HepG2 (cell line): ENCODE data around the gene CLTCL1. TPM values are rescaled to one million over a fixed set of nuclear protein-coding genes. Genes with fewer than 3 reads are reported as not detected.

ENCODE experiments used
- ARID2 ChIP-seq: sonication (generic); formaldehyde crosslinking; IDR thresholded peaks from 2 replicates; pipeline ENCODE4 v1.8.1; 2022; ENCODE audit warnings: mild to moderate bottlenecking, missing genetic modification reagents, borderline replicate concordance
- ARNT2 ChIP-seq: sonication (generic); formaldehyde crosslinking; IDR thresholded peaks from 2 replicates; pipeline ENCODE4 v1.8.0; 2022; ENCODE audit warnings: mild to moderate bottlenecking, low read depth, missing genetic modification reagents, moderate library complexity
- CENPT ChIP-seq: sonication (generic); formaldehyde crosslinking; IDR thresholded peaks from 2 replicates; pipeline ENCODE4 v1.8.0; 2022; ENCODE audit warnings: low read depth, mild to moderate bottlenecking, moderate library complexity, missing genetic modification reagents
- FOXP1 ChIP-seq, 2 experiments: fragments of 450-650 bp in 1 of 2; IDR thresholded peaks; 2 replicates each; pipeline ENCODE4 v1.6.1; 2017 to 2018; ENCODE audit warnings: antibody characterized with exemption in 1 of 2
- ISL2 ChIP-seq: sonication (generic); formaldehyde crosslinking; IDR thresholded peaks from 2 replicates; pipeline ENCODE4 v1.5.0; 2020; ENCODE audit warnings: missing genetic modification reagents
- JUND ChIP-seq: sonication (generic); formaldehyde crosslinking; IDR thresholded peaks from 2 replicates; pipeline ENCODE4 v1.8.0; 2022; ENCODE audit warnings: mild to moderate bottlenecking, missing genetic modification reagents
- NCOR1 ChIP-seq: fragments of 200-600 bp; sonication (generic); IDR thresholded peaks from 2 replicates; pipeline ENCODE4 v1.7.0; 2017; ENCODE audit warnings: antibody characterized with exemption, low read length, borderline replicate concordance
- NR1H2 ChIP-seq: sonication (generic); formaldehyde crosslinking; IDR thresholded peaks from 2 replicates; pipeline ENCODE4 v1.8.1; 2022; ENCODE audit warnings: low read depth, missing genetic modification reagents, borderline replicate concordance
- NR2F2 ChIP-seq: IDR thresholded peaks from 2 replicates; pipeline ENCODE4 v1.6.1; 2012; ENCODE audit warnings: low read depth, inconsistent platforms, borderline replicate concordance
- PHF8 ChIP-seq: sonication (generic); formaldehyde crosslinking; IDR thresholded peaks from 2 replicates; pipeline ENCODE4 v1.5.0; 2020; ENCODE audit warnings: missing genetic modification reagents
- POLR2A ChIP-seq, 2 experiments: IDR thresholded peaks; 2 replicates each; pipeline ENCODE4 v1.6.1; 2011; ENCODE audit warnings: low read depth in 2 of 2, low read length in 2 of 2, mild to moderate bottlenecking in 1 of 2, moderate library complexity in 1 of 2; ENCODE audit not compliant: insufficient read depth in 1 of 2
- POLR2AphosphoS5 ChIP-seq: IDR thresholded peaks from 2 replicates; pipeline ENCODE4 v1.6.1; 2012; ENCODE audit warnings: low read depth, low read length
- RFX1 ChIP-seq: fragments of 450-650 bp; IDR thresholded peaks from 2 replicates; pipeline ENCODE4 v1.6.1; 2017
- ZNF292 ChIP-seq: sonication (generic); formaldehyde crosslinking; IDR thresholded peaks from 2 replicates; pipeline ENCODE4 v1.8.1; 2022; ENCODE audit warnings: mild to moderate bottlenecking, low read depth, missing genetic modification reagents, borderline replicate concordance
- ZNF335 ChIP-seq: sonication (generic); formaldehyde crosslinking; IDR thresholded peaks from 2 replicates; pipeline ENCODE4 v1.4.0; 2020; ENCODE audit warnings: missing genetic modification reagents
- ZNF563 ChIP-seq: sonication (generic); formaldehyde crosslinking; IDR thresholded peaks from 2 replicates; pipeline ENCODE4 v1.8.0; 2022; ENCODE audit warnings: mild to moderate bottlenecking, moderate library complexity, missing genetic modification reagents
- ZNF605 ChIP-seq: sonication (generic); formaldehyde crosslinking; IDR thresholded peaks from 2 replicates; pipeline ENCODE4 v1.8.0; 2022; ENCODE audit warnings: mild to moderate bottlenecking, missing genetic modification reagents
- ZNF878 ChIP-seq: sonication (generic); formaldehyde crosslinking; IDR thresholded peaks from 2 replicates; pipeline ENCODE4 v1.8.1; 2023; ENCODE audit warnings: mild to moderate bottlenecking, missing genetic modification reagents, moderate library complexity
- polyA plus RNA-seq, 8 experiments: library from polyadenylated mRNA; depleted of rRNA in 3 of 8; stranded (reverse) in 7 of 8; unstranded in 1 of 8; fragments of >200 nt; fragmentation: Illumina TruSeq in 4 of 8; extraction: Trizol in 4 of 8; gene quantifications; 2 replicates each; pipeline versions ENCODE4 v1.2.1 to v1.2.3, GENCODE V29; 2011 to 2016; ENCODE audit warnings: low read depth in 4 of 8, missing spikeins in 1 of 8, mixed read lengths in 1 of 8; ENCODE audit not compliant: insufficient read depth in 1 of 8
- total RNA-seq, 5 experiments: library from RNA; depleted of rRNA; stranded (reverse); fragments of >200 nt; fragmentation: Illumina TruSeq; extraction: Trizol; gene quantifications; 2 replicates each; pipeline ENCODE4 v1.2.3, GENCODE V29; 2016; ENCODE audit warnings: low read depth in 1 of 5
- TF ChIP-seq, protein P1 (sequence below): sonication (generic); formaldehyde crosslinking; IDR thresholded peaks from 2 replicates; pipeline ENCODE4 v1.5.0; 2020; ENCODE audit warnings: mild to moderate bottlenecking, low read depth, missing genetic modification reagents, borderline replicate concordance
- TF ChIP-seq, protein P2 (sequence below): sonication (generic); formaldehyde crosslinking; IDR thresholded peaks from 2 replicates; pipeline ENCODE4 v1.4.0; 2020; ENCODE audit warnings: missing genetic modification reagents

Gene CLTCL1
- total and polyA plus RNA-seq, 2 of the 13 experiments (the other 11 are each of a cell fraction or from before 2014, with no cell fraction given) = 8.1 to 10.9 TPM

DNA sequence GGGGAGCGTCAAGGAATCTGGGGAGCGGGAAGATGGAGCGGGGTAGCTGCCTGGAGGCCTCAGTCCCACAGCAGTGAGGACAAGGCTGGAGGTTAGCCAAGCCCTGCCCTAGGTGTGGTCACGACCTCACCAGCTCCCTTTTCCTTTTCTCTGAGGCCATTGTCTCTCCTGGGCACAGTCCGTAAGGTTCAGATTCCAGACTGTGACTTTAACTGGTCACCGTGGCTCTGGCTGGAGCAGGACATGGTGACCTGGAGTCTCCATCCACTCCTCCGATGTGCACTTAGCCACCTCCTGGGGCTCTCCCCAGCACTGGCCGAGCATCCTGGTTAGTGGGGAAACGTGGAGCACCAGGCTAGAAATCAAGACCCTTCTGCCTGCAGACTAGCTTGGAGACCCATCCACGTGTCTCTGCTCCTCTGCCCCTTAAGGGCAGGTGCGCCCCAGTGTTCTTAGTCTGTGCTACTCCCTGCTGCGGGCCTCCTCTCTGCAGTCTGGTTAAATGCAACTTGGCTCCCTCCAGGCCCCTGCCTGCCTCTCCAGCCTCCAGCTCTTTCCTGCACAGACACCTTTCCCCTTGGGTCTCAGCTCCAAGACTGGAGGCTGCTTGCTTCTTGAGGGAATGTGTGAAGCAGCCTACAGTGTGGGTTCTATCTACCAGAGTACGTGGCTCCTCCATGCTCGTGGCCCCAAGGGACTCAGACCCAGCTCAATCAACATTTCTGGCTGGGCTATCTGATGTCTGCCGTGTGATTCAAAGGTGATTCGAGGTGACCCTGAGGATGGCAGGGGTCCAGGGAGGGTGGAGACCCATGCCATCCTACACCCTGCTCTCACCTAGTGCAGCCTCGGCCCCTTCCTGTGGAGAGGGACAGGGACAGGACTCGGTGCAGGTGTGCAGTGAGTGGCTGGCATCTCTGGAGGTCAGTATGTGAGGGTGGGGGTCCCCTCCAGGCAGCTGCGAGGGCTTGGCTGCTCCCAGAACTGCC, 118.2 kb downstream of the CLTCL1 start (continued):
- TF ChIP-seq PHF8 (no peak), ARNT2 (no peak), JUND (CRISPR knock-in tag) (no peak), NR1H2 (CRISPR knock-in tag) (no peak), ZNF563 (no peak), ZNF292 (no peak), NCOR1 (no peak), ARID2 (CRISPR knock-in tag) (peak; percentile 32; the same call in 1 of the 2 replicates), RFX1 (no peak), POLR2AphosphoS5 (0 out of 2 replicates have a peak, but pooled peaks have one; percentile 21), ZNF605 (CRISPR knock-in tag) (no peak), ZNF878 (CRISPR knock-in tag) (no peak), ISL2 (CRISPR knock-in tag) (no peak), FOXP1 (IDR thresholded peaks at IDR 0.05) (no peak), FOXP1 (CRISPR knock-in tag; IDR thresholded peaks at IDR 0.05) (no peak), ZNF335 (no peak), NR2F2 (no peak), CENPT (CRISPR knock-in tag) (0 out of 2 replicates have a peak, but pooled peaks have one; percentile 41), POLR2A (IDR thresholded peaks at IDR 0.05; ENCODE audit: insufficient read depth in 1 of 2, low read depth in 2 of 2, low read length in 2 of 2) (peak in 1 of 2 experiments; percentile 39; a peak in 2 of 4 replicates)
- TF ChIP-seq, protein P1, sequence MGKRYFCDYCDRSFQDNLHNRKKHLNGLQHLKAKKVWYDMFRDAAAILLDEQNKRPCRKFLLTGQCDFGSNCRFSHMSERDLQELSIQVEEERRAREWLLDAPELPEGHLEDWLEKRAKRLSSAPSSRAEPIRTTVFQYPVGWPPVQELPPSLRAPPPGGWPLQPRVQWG = no peak
- TF ChIP-seq, protein P2, sequence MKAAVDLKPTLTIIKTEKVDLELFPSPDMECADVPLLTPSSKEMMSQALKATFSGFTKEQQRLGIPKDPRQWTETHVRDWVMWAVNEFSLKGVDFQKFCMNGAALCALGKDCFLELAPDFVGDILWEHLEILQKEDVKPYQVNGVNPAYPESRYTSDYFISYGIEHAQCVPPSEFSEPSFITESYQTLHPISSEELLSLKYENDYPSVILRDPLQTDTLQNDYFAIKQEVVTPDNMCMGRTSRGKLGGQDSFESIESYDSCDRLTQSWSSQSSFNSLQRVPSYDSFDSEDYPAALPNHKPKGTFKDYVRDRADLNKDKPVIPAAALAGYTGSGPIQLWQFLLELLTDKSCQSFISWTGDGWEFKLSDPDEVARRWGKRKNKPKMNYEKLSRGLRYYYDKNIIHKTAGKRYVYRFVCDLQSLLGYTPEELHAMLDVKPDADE (CRISPR knock-in tag) = no peak
